HCT116 (cell line): Measurements from ENCODE around the gene ABCB8. TPM values are rescaled to one million over a fixed set of nuclear protein-coding genes. Genes with fewer than 3 reads are reported as not detected.

Experiments used
- ATAC-seq: fragments of 200-7000 bp; cut with Tn5 transposase; 2 replicates; pipeline ENCODE4 v1.9.1; 2020; ENCODE audit warnings: mild to moderate bottlenecking, moderate library complexity
- BruUV-seq: library from RNA; stranded (reverse); fragments of 400-500 nt; replicated peaks from 2 replicates; lab custom pipeline; 2021; lab: Mats Ljungman, UMichigan
- CTCF ChIA-PET: fragments of 300-600 bp; sonication (Branson Sonifier 250); formaldehyde crosslinking; loops from one replicate; lab custom pipeline; 2021; ENCODE audit warnings: antibody characterized with exemption; lab: Charles Lee
- POLR2A ChIA-PET: fragments of 300-600, 350-600 bp; sonication (Branson Sonifier 250); formaldehyde crosslinking; loops from one replicate; lab custom pipeline; 2021; ENCODE audit warnings: antibody characterized with exemption; lab: Charles Lee
- RAD21 ChIA-PET, 2 experiments: fragments of 300-600 bp; sonication (Branson Sonifier 250); formaldehyde crosslinking; loops; one replicate each; lab custom pipeline; 2023; ENCODE audit warnings: low total read pairs in 2 of 2; ENCODE audit not compliant: uncharacterized antibody in 2 of 2, unreplicated experiment in 2 of 2, low non-redundant PET in 1 of 2; lab: Charles Lee
- DNase-seq: peaks from one replicate; pipeline ENCODE4 v3.0.0-alpha.2; 2010; ENCODE audit warnings: low read depth, low spot score
- H2AFZ ChIP-seq: fragments of 200-600 bp; shearing (Covaris generic), sonication (generic); 2 replicates; pipeline ENCODE4 v1.6.1; 2017; ENCODE audit warnings: low read depth, mixed run types, mixed read lengths, antibody characterized with exemption, low read length; ENCODE audit not compliant: poor library complexity, severe bottlenecking
- H3K27ac ChIP-seq: 2 replicates; pipeline ENCODE4 v1.5.1; 2012; ENCODE audit warnings: low read depth, low read length
- H3K27me3 ChIP-seq: fragments of 200-600 bp; sonication (generic); 2 replicates; pipeline ENCODE4 v1.6.1; 2016; ENCODE audit warnings: mixed run types, low read length, mixed read lengths; ENCODE audit not compliant: insufficient read depth
- H3K36me3 ChIP-seq, 2 experiments: fragments of 200-500 bp in 1 of 2; fragments of 200-600 bp in 1 of 2; sonication (Bioruptor generic) in 1 of 2; sonication (generic) in 1 of 2; 2 replicates each; pipeline versions ENCODE4 v1.5.1 to v1.6.1; 2014 to 2016; ENCODE audit warnings: low read length in 2 of 2, inconsistent platforms in 1 of 2, mixed read lengths in 1 of 2, mixed run types in 1 of 2; ENCODE audit not compliant: insufficient read depth in 2 of 2, control insufficient read depth in 1 of 2
- H3K4me1 ChIP-seq, 2 experiments: fragments of 200-600 bp in 1 of 2; sonication (generic) in 1 of 2; 2 replicates each; pipeline versions ENCODE4 v1.5.1 to v1.6.1; 2012 to 2017; ENCODE audit warnings: low read length in 2 of 2, inconsistent platforms in 1 of 2, mild to moderate bottlenecking in 1 of 2, mixed read lengths in 1 of 2, mixed run types in 1 of 2, moderate library complexity in 1 of 2; ENCODE audit not compliant: insufficient read depth in 2 of 2, control insufficient read depth in 1 of 2
- H3K4me2 ChIP-seq: fragments of 200-600 bp; sonication (generic); 2 replicates; pipeline ENCODE4 v1.6.1; 2017; ENCODE audit warnings: mixed run types, low read length, mixed read lengths
- H3K4me3 ChIP-seq, 2 experiments: fragments of 200-600 bp in 1 of 2; sonication (generic) in 1 of 2; replicated peaks in 1 of 2; 2 replicates each; pipeline ENCODE4 v1.5.1; 2011 to 2016; ENCODE audit warnings: low read length in 2 of 2, control low read depth in 1 of 2, low read depth in 1 of 2, mild to moderate bottlenecking in 1 of 2, mixed read lengths in 1 of 2, mixed run types in 1 of 2
- H3K79me2 ChIP-seq: fragments of 200-600 bp; sonication (generic); 2 replicates; pipeline ENCODE4 v1.6.1; 2017; ENCODE audit warnings: mild to moderate bottlenecking, mixed run types, low read length, moderate library complexity, mixed read lengths; ENCODE audit not compliant: insufficient read depth
- H3K9ac ChIP-seq: fragments of 200-600 bp; sonication (generic); 2 replicates; pipeline ENCODE4 v1.6.1; 2016; ENCODE audit warnings: low read length, mixed read lengths
- H3K9me2 ChIP-seq: fragments of 200-600 bp; sonication (generic), shearing (Covaris generic); 2 replicates; pipeline ENCODE4 v1.6.1; 2017; ENCODE audit warnings: mixed run types, mild to moderate bottlenecking, moderate library complexity; ENCODE audit not compliant: insufficient read depth
- H3K9me3 ChIP-seq, 2 experiments: fragments of 200-500 bp in 1 of 2; fragments of 200-600 bp in 1 of 2; sonication (Bioruptor generic) in 1 of 2; sonication (generic) in 1 of 2; 2 replicates each; pipeline ENCODE4 v1.6.1; 2014 to 2017; ENCODE audit warnings: low read length in 2 of 2, mixed read lengths in 2 of 2, inconsistent platforms in 1 of 2, low read depth in 1 of 2, mild to moderate bottlenecking in 1 of 2, mixed run types in 1 of 2, moderate library complexity in 1 of 2; ENCODE audit not compliant: control insufficient read depth in 1 of 2, insufficient read depth in 1 of 2
- H4K20me1 ChIP-seq: fragments of 200-600 bp; sonication (generic), shearing (Covaris generic); 2 replicates; pipeline ENCODE4 v1.6.1; 2017; ENCODE audit warnings: mixed run types, mild to moderate bottlenecking, moderate library complexity; ENCODE audit not compliant: insufficient read depth
- CBX3 ChIP-seq: IDR thresholded peaks from 2 replicates; pipeline ENCODE4 v1.6.1; 2012; ENCODE audit warnings: low read depth
- CEBPB ChIP-seq: IDR thresholded peaks from 2 replicates; pipeline ENCODE4 v1.6.1; 2012; ENCODE audit warnings: low read depth
- EGR1 ChIP-seq: IDR thresholded peaks from 2 replicates; pipeline ENCODE4 v1.6.1; 2012; ENCODE audit warnings: low read depth
- ELF1 ChIP-seq: IDR thresholded peaks from 2 replicates; pipeline ENCODE4 v1.6.1; 2012; ENCODE audit warnings: low read depth, borderline replicate concordance
- EZH2phosphoT487 ChIP-seq: fragments of 200-600 bp; IDR thresholded peaks from 2 replicates; pipeline ENCODE4 v1.6.1; 2018; ENCODE audit warnings: antibody characterized with exemption, borderline replicate concordance
- FOSL1 ChIP-seq: IDR thresholded peaks from 2 replicates; pipeline ENCODE4 v1.6.1; 2012; ENCODE audit warnings: low read depth
- JUND ChIP-seq: IDR thresholded peaks from 2 replicates; pipeline ENCODE4 v1.6.1; 2012
- POLR2A ChIP-seq: IDR thresholded peaks from 2 replicates; pipeline ENCODE4 v1.7.0; 2011; ENCODE audit warnings: borderline replicate concordance; ENCODE audit not compliant: insufficient read depth, insufficient read length; ENCODE audit errors: extremely low read depth
- POLR2AphosphoS5 ChIP-seq: IDR thresholded peaks from 2 replicates; pipeline ENCODE4 v1.6.1; 2011; ENCODE audit warnings: mild to moderate bottlenecking, low read depth, low read length, moderate library complexity
- RAD21 ChIP-seq: IDR thresholded peaks from 2 replicates; pipeline ENCODE4 v1.6.1; 2012; ENCODE audit warnings: low read depth, mild to moderate bottlenecking
- SRF ChIP-seq: IDR thresholded peaks from 2 replicates; pipeline ENCODE4 v1.6.1; 2012; ENCODE audit warnings: low read depth
- TCF7L2 ChIP-seq: IDR thresholded peaks from 2 replicates; pipeline ENCODE4 v1.7.0; 2011; ENCODE audit warnings: borderline replicate concordance, inconsistent platforms; ENCODE audit not compliant: insufficient read depth, insufficient read length; ENCODE audit errors: extremely low read depth
- ZFX ChIP-seq: fragments of 450-650 bp; IDR thresholded peaks from 2 replicates; pipeline ENCODE4 v1.6.1; 2017
- ZNF274 ChIP-seq: fragments of 200-500 bp; sonication (Bioruptor generic); IDR thresholded peaks from 2 replicates; pipeline ENCODE4 v1.6.1; 2014; ENCODE audit warnings: mild to moderate bottlenecking, low read depth, low read length, inconsistent platforms
- intact Hi-C: fragments of 100-400 bp; cut with micrococcal nuclease; formaldehyde crosslinking; loops from 2 replicates; pipeline ENCODE4 v1.10.0; 2022
- total RNA-seq: library from RNA; stranded (reverse); gene quantifications from one replicate; pipeline ENCODE4 v1.2.1, GENCODE V29; 2021; ENCODE audit not compliant: unreplicated experiment
- TF ChIP-seq, protein P1 (sequence below): IDR thresholded peaks from 2 replicates; pipeline ENCODE4 v1.6.1; 2011; ENCODE audit warnings: mild to moderate bottlenecking, low read length, moderate library complexity; ENCODE audit not compliant: insufficient replicate concordance; ENCODE audit errors: extremely low read depth
- TF ChIP-seq, protein P2 (sequence below), 3 experiments: fragments of 200-600 bp in 1 of 3; sonication (generic) in 1 of 3; IDR thresholded peaks in 2 of 3; conservative IDR thresholded peaks in 1 of 3; 2 replicates each; pipeline ENCODE4 v1.5.1; 2012 to 2017; ENCODE audit warnings: low read depth in 2 of 3, low read length in 2 of 3, antibody characterized with exemption in 1 of 3, borderline replicate concordance in 1 of 3, control low read depth in 1 of 3, mild to moderate bottlenecking in 1 of 3, mixed read lengths in 1 of 3, mixed run types in 1 of 3, moderate library complexity in 1 of 3; ENCODE audit not compliant: insufficient read depth in 1 of 3
- TF ChIP-seq, protein P3 (sequence below): IDR thresholded peaks from 2 replicates; pipeline ENCODE4 v1.6.1; 2012
- TF ChIP-seq, protein P4 (sequence below): IDR thresholded peaks from 2 replicates; pipeline ENCODE4 v1.6.1; 2012

ABCB8 gene
- total RNA-seq, 1 experiment from 2014 or later: 55.2 TPM

DNA sequence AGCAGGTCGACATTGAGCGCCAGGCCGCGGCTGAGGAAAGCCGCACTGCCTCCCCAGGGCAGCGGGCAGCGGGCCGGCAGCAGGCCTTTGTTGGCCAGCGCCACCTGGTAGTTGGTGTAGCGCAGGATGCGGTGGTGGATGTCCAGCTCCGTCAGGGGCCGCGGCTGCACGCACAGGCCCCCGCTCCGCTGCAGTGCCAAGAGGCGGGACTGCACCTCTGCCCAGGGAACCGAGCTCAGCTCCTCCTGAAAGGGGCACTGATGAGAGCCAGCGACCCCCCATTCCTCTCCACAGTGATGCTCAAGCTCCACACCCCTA, 9.2 kb upstream of the ABCB8 start:
- no peak overlapping the region for H2AFZ ChIP-seq
- no peaks in the 10 kb centered on the region for H3K36me3 ChIP-seq
- intact Hi-C loops: loop anchor here (5.0 to 10.0 kb wide), 2 partner anchors 122 to 244 kb away; no protein-coding TSS in a partner anchor
- CTCF ChIA-PET: interaction anchor here (0.6 to 5.2 kb wide), 9 partner anchors 9 to 273 kb away, joined by 3 to 59 read pairs (median 5); partner anchors contain the start of gene ABCB8
- no peaks in the 10 kb centered on the region for H3K27me3 ChIP-seq
- POLR2A ChIA-PET: interaction anchor here (2.0 kb wide), 2 partner anchors 9 to 42 kb away, joined by 5 to 10 read pairs; partner anchors contain the start of gene ABCB8
- TF ChIP-seq FOSL1 (no peak), EZH2phosphoT487 (no peak), RAD21 (no peak), POLR2A (no peak), TCF7L2 (no peak), JUND (no peak), ELF1 (no peak), CEBPB (no peak), ZFX (no peak), EGR1 (no peak), POLR2AphosphoS5 (no peak), CBX3 (no peak), SRF (no peak), ZNF274 (no peak)
- TF ChIP-seq, protein P1, sequence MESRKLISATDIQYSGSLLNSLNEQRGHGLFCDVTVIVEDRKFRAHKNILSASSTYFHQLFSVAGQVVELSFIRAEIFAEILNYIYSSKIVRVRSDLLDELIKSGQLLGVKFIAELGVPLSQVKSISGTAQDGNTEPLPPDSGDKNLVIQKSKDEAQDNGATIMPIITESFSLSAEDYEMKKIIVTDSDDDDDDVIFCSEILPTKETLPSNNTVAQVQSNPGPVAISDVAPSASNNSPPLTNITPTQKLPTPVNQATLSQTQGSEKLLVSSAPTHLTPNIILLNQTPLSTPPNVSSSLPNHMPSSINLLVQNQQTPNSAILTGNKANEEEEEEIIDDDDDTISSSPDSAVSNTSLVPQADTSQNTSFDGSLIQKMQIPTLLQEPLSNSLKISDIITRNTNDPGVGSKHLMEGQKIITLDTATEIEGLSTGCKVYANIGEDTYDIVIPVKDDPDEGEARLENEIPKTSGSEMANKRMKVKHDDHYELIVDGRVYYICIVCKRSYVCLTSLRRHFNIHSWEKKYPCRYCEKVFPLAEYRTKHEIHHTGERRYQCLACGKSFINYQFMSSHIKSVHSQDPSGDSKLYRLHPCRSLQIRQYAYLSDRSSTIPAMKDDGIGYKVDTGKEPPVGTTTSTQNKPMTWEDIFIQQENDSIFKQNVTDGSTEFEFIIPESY: no peak
- TF ChIP-seq, protein P2, sequence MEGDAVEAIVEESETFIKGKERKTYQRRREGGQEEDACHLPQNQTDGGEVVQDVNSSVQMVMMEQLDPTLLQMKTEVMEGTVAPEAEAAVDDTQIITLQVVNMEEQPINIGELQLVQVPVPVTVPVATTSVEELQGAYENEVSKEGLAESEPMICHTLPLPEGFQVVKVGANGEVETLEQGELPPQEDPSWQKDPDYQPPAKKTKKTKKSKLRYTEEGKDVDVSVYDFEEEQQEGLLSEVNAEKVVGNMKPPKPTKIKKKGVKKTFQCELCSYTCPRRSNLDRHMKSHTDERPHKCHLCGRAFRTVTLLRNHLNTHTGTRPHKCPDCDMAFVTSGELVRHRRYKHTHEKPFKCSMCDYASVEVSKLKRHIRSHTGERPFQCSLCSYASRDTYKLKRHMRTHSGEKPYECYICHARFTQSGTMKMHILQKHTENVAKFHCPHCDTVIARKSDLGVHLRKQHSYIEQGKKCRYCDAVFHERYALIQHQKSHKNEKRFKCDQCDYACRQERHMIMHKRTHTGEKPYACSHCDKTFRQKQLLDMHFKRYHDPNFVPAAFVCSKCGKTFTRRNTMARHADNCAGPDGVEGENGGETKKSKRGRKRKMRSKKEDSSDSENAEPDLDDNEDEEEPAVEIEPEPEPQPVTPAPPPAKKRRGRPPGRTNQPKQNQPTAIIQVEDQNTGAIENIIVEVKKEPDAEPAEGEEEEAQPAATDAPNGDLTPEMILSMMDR (IDR thresholded peaks at IDR 0.05 in 2 of 3, conservative IDR thresholded peaks at IDR 0.05 in 1 of 3; ENCODE audit: borderline replicate concordance in 1 of 3, insufficient read depth in 1 of 3, low read depth in 2 of 3, low read length in 2 of 3): no peak
- TF ChIP-seq, protein P3, sequence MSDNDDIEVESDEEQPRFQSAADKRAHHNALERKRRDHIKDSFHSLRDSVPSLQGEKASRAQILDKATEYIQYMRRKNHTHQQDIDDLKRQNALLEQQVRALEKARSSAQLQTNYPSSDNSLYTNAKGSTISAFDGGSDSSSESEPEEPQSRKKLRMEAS: no peak
- TF ChIP-seq, protein P4, sequence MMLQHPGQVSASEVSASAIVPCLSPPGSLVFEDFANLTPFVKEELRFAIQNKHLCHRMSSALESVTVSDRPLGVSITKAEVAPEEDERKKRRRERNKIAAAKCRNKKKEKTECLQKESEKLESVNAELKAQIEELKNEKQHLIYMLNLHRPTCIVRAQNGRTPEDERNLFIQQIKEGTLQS: no peak
- TF ChIP-seq, all 23 proteins: peak for 0
- H4K20me1 ChIP-seq: no peaks in the 10 kb centered on the region
- RAD21 ChIA-PET: no interaction called here
- H3K9me3 ChIP-seq: no peaks in the 10 kb centered on the region
- H3K4me2 ChIP-seq: no peak overlapping the region
- DNase-seq (no peak), ATAC-seq (no peak)
- H3K4me3 ChIP-seq: no peak overlapping the region
- peaks cover 0 to 25% of the 10 kb centered on the region in 2 experiments; a peak in 2 of 4 replicates for H3K4me1 ChIP-seq
- no TSS peak for BruUV-seq
- no peaks in the 10 kb centered on the region for H3K9me2 ChIP-seq
- no peak overlapping the region for H3K9ac ChIP-seq
- no peak overlapping the region for H3K27ac ChIP-seq
- H3K79me2 ChIP-seq: no peaks in the 10 kb centered on the region
